Measurements from ENCODE around the gene TMEM232. TPM values are rescaled to one million over a fixed set of nuclear protein-coding genes. Genes with fewer than 3 reads are reported as not detected.

Gene TMEM232
- total and polyA plus RNA-seq, 9 of the 15 experiments (the other 6 are each of a cell fraction or from before 2014, with no cell fraction given), result 0.09 to 2.2 (median 0.41) TPM

- Histone ChIP-seq H3K27me3 (ENCODE audit: control insufficient read depth in 2 of 2, insufficient read depth in 2 of 2, low read length in 2 of 2) (no peaks in the 10 kb centered on the region), H3K9ac (ENCODE audit: insufficient read depth in 1 of 2, low read depth in 2 of 2, low read length in 2 of 2) (no peak overlapping the region), H3K36me3 (ENCODE audit: control insufficient read depth, insufficient read depth, low read length) (no peaks in the 10 kb centered on the region), H2AFZ (ENCODE audit: low read depth, low read length) (no peak overlapping the region), H3K9me1 (ENCODE audit: control insufficient read depth, insufficient read depth, low read length) (no peaks in the 10 kb centered on the region), H3K4me2 (ENCODE audit: insufficient read depth, low read length) (no peak overlapping the region), H3K4me1 (replicated peaks in 1 of 2; ENCODE audit: control insufficient read depth in 2 of 2, insufficient read depth in 2 of 2, low read length in 2 of 2) (no peaks in the 10 kb centered on the region), H3K79me2 (ENCODE audit: control insufficient read depth, insufficient read depth, low read length) (no peaks in the 10 kb centered on the region), H3K4me3 (no peak overlapping the region), H3K27ac (ENCODE audit: extremely low read depth, low read depth, low read length) (no peak overlapping the region), H3K9me3 (replicated peaks; ENCODE audit: control insufficient read depth, insufficient read depth, low read depth, low read length) (no peaks in the 10 kb centered on the region), H4K20me1 (replicated peaks; ENCODE audit: control insufficient read depth, insufficient read depth, low read length) (no peaks in the 10 kb centered on the region)
- DNase-seq (ENCODE audit: extremely low read depth in 1 of 4, low spot score in 3 of 4), result no peak
- no peak for FAIRE-seq
- CTCF ChIA-PET (ENCODE audit: low intra/inter-chr PET ratio), result no interaction called here
- 0% methylated on average over 1 of the region's 1 CpG for WGBS (ENCODE audit: insufficient coverage, low coverage, missing lambda C conversion rate)
- POLR2A ChIA-PET, result no interaction called here
- BruUV-seq (replicated peaks), result no TSS peak
- TF ChIP-seq SIN3B (IDR thresholded peaks at IDR 0.05; ENCODE audit: low read depth) (no peak), RBM25 (IDR thresholded peaks at IDR 0.05; ENCODE audit: low read depth, low read length, severe bottlenecking) (peak; percentile 55)
- in situ Hi-C loops (cut with MboI) (no loop called here), intact Hi-C loops (cut with micrococcal nuclease) (no loop called here)
- no peak for ATAC-seq
These were observed 110.5 kb downstream of the TMEM232 start for GRCh38 chr5:110616009-110616408.

GRCh38 chr5:110612794-110613247, 113.7 kb downstream of the TMEM232 start:
- Histone ChIP-seq H3K9ac (ENCODE audit: insufficient read depth in 1 of 2, low read depth in 2 of 2, low read length in 2 of 2) (no peak overlapping the region), H3K9me3 (replicated peaks; ENCODE audit: control insufficient read depth, insufficient read depth, low read depth, low read length) (no peaks in the 10 kb centered on the region), H3K4me2 (ENCODE audit: insufficient read depth, low read length) (no peak overlapping the region), H4K20me1 (replicated peaks; ENCODE audit: control insufficient read depth, insufficient read depth, low read length) (no peaks in the 10 kb centered on the region), H3K4me1 (replicated peaks in 1 of 2; ENCODE audit: control insufficient read depth in 2 of 2, insufficient read depth in 2 of 2, low read length in 2 of 2) (no peaks in the 10 kb centered on the region), H2AFZ (ENCODE audit: low read depth, low read length) (no peak overlapping the region), H3K4me3 (no peak overlapping the region), H3K79me2 (ENCODE audit: control insufficient read depth, insufficient read depth, low read length) (no peaks in the 10 kb centered on the region), H3K36me3 (ENCODE audit: control insufficient read depth, insufficient read depth, low read length) (no peaks in the 10 kb centered on the region), H3K27ac (ENCODE audit: extremely low read depth, low read depth, low read length) (no peak overlapping the region), H3K9me1 (ENCODE audit: control insufficient read depth, insufficient read depth, low read length) (no peaks in the 10 kb centered on the region), H3K27me3 (ENCODE audit: control insufficient read depth in 2 of 2, insufficient read depth in 2 of 2, low read length in 2 of 2) (no peaks in the 10 kb centered on the region)
- 0% methylated on average over 4 of the region's 4 CpGs for WGBS (ENCODE audit: insufficient coverage, low coverage, missing lambda C conversion rate)
- intact Hi-C loops (cut with micrococcal nuclease) (no loop called here), in situ Hi-C loops (cut with MboI) (no loop called here)
- DNase-seq (ENCODE audit: extremely low read depth in 1 of 4, low spot score in 3 of 4) (no peak), FAIRE-seq (no peak), ATAC-seq (no peak)
- BruUV-seq (replicated peaks), result no TSS peak
- TF ChIP-seq TAF7 (tag; IDR thresholded peaks at IDR 0.05), result no peak
- no peak for TF ChIP-seq HDAC8 (tag; IDR thresholded peaks at IDR 0.05)
- TF ChIP-seq MBD2 (IDR thresholded peaks at IDR 0.05; ENCODE audit: borderline replicate concordance, low read depth), result no peak
- TF ChIP-seq HOXB6 (CRISPR knock-in tag; IDR thresholded peaks at IDR 0.05; ENCODE audit: borderline replicate concordance), result no peak
- no peak for TF ChIP-seq ZNF766 (CRISPR knock-in tag; conservative IDR thresholded peaks at IDR 0.05)
- no peak for TF ChIP-seq REST (IDR thresholded peaks at IDR 0.05; ENCODE audit: borderline replicate concordance)
- TF ChIP-seq REST (CRISPR knock-in tag; IDR thresholded peaks at IDR 0.05; ENCODE audit: low read depth), result no peak
- no peak for TF ChIP-seq ZNF696 (CRISPR knock-in tag; conservative IDR thresholded peaks at IDR 0.05)
- CTCF ChIA-PET (ENCODE audit: low intra/inter-chr PET ratio), result no interaction called here
- POLR2A ChIA-PET, result no interaction called here
